Thymus (tissue), 11 donors: Measurements from ENCODE around the gene HIPK2. TPM values are rescaled to one million over a fixed set of nuclear protein-coding genes. Genes with fewer than 3 reads are reported as not detected.

Experiments used
- DNase-seq, 9 donors: peaks; one replicate each; pipeline ENCODE4 v3.0.0-alpha.2; 2013; ENCODE audit warnings: low spot score in 9 of 9, low read depth in 6 of 9, missing footprints in 1 of 9
- H3K27ac ChIP-seq, 2 donors: one replicate each; pipeline ENCODE4 v1.5.1; 2013; ENCODE audit warnings: control low read depth in 1 of 2, low read depth in 1 of 2, low read length in 1 of 2, mild to moderate bottlenecking in 1 of 2, moderate library complexity in 1 of 2
- H3K27me3 ChIP-seq, 2 donors: one replicate each; pipeline ENCODE4 v1.5.1; 2013; ENCODE audit warnings: low read length in 1 of 2; ENCODE audit not compliant: control insufficient read depth in 2 of 2, insufficient read depth in 1 of 2
- H3K36me3 ChIP-seq, 2 donors: one replicate each; pipeline ENCODE4 v1.5.1; 2013; ENCODE audit warnings: low read length in 1 of 2, mild to moderate bottlenecking in 1 of 2, moderate library complexity in 1 of 2; ENCODE audit not compliant: control insufficient read depth in 2 of 2, insufficient read depth in 2 of 2
- H3K4me1 ChIP-seq, 2 donors: one replicate each; pipeline ENCODE4 v1.5.1; 2013; ENCODE audit warnings: low read length in 2 of 2; ENCODE audit not compliant: control insufficient read depth in 2 of 2, insufficient read depth in 2 of 2
- H3K4me3 ChIP-seq, 2 donors: one replicate each; pipeline ENCODE4 v1.5.1; 2013; ENCODE audit warnings: low read length in 2 of 2, control low read depth in 1 of 2, mild to moderate bottlenecking in 1 of 2
- H3K9me3 ChIP-seq, 2 donors: one replicate each; pipeline ENCODE4 v1.5.1; 2013; ENCODE audit warnings: low read length in 1 of 2, mild to moderate bottlenecking in 1 of 2; ENCODE audit not compliant: control insufficient read depth in 2 of 2, insufficient read depth in 1 of 2
- WGBS: extraction: QIAGEN DNeasy Blood & Tissue Kit; methylation state at CpG from one replicate; pipeline ENCODE4 v1.1.7; 2013; 5-methylcytosine and 5-hydroxymethylcytosine counted together
- polyA plus RNA-seq: library from polyadenylated mRNA; stranded (reverse); fragments of 200-250 nt; gene quantifications from one replicate; pipeline ENCODE4 v1.2.3, GENCODE V29; 2013
- total RNA-seq: library from RNA; stranded (reverse); fragments of 120-200 nt; gene quantifications from one replicate; pipeline ENCODE4 v1.2.4, GENCODE V29; 2013
- donor health status: healthy.

Gene HIPK2
- total and polyA plus RNA-seq, 2 donors: 3.4 to 5.8 TPM

DNA sequence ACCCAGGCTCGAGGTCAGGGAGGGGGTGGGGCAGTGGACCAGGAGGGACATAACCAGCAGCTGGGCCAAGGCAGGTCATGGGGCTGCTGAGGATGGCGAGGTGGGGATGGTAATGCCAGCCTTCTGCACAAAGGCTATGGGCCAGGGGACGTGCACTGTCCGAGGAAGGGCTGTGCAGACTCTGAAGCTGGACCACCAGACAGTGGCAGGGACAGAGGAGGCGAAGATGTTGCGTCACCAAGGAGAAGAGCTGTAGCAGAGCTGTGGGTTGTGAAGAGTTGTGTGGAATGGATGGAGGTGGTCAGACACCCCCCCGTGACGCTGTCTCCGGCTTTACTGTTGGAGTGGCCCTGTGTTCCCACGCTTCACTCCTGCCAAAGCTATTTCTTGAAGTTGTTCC lies 252.6 kb downstream of the HIPK2 start:
- Histone ChIP-seq H3K4me3 (no peak overlapping the region), H3K36me3 (no peaks in the 10 kb centered on the region), H3K27me3 (peaks cover 29 to 51% of the 10 kb centered on the region in 2 donors), H3K9me3 (peaks cover 0 to 4% of the 10 kb centered on the region in 2 donors), H3K27ac (no peak overlapping the region), H3K4me1 (peaks cover 0 to 2% of the 10 kb centered on the region in 2 donors)
- WGBS: 98% methylated on average over 10 of the region's 10 CpGs
- no peak for DNase-seq

DNA sequence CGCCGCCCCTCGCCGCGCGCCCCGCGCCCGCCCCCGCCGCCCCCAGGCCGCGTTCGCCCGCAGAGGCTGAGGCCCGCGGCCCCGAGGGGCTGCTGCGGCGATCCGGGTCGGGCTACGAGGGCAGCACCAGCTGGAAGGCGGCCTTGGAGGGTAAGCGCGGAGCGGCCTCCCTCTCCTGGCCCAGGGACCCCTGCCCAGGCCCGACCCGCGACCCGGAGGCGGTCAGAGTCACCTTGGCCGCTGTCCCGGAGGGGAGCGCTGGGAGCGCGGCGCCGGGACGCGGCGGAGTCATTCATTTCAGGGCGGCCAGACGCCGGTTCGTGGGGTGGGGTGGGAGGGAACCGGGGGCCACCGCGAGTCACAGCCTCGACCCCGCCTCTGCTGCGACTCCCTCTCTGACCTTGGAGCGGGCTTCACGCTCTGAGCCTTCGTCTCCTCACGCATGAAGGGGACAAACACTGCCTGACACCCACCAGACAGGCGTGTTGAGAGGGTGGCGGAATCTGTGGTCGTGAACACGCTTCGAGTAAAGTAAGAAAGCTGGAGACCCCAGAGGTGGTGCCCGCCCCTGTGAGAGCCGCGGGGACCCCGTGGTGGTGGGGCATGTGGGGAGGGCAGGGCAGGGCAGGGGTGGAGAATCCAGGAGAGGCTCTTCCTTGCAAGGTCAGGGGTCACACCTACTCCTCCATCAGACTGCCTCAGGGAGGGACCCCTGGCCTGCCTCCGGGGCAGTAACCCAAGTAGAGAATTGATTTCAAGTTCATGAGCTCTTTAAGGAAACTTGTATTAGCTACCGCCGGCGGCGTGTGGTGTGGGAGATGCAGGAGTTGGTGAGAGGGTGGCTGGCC lies 253.6 kb downstream of the HIPK2 start:
- 31% methylated on average over 70 of the region's 70 CpGs for WGBS
- peak overlapping the region in 1 of 2 donors; percentile 35 for H3K4me3 ChIP-seq
- H3K9me3 ChIP-seq: peaks cover 0 to 4% of the 10 kb centered on the region in 2 donors
- peaks cover 29 to 51% of the 10 kb centered on the region in 2 donors for H3K27me3 ChIP-seq
- no peak for DNase-seq
- no peaks in the 10 kb centered on the region for H3K36me3 ChIP-seq
- H3K27ac ChIP-seq: no peak overlapping the region
- H3K4me1 ChIP-seq: peaks cover 0 to 2% of the 10 kb centered on the region in 2 donors

DNA sequence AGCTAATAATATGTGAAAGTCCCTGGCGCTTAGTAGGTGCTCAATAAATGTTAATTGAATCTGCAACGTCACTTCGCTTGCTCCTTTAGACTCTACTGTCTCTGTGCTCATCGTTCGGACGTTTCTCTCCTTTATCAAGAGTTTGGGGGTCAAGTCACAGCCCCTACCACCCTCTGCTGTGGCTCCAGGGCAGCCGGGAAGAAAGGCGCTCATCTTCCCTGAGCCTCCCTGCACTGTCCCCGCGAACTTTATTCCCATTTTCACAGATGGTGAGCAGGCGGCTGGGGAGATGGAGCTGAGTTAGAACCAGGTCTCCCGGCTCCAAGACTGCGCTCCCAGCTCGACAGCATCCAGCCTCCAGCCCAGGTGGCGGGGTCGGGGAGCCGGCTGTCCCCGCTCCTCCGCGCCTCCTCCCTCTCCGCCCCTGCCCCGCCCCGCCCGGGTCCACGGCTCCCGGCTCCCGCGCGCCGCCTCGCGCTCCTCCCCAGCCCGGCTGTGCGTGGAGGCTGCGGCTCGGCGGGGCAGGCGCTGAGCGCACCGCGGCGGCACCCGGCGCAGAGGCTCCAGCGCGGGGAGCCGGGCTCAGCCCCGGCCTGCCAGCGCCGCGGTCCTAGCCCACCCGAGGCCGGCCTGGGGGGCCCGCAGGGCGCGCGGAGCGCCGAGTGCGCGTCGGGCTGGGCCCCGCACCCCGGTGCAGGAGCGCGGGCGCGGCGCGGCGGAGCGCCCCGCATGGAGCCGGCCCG lies 254.4 kb downstream of the HIPK2 start, which contains the start of gene CLEC2L:
Gene CLEC2L, plus strand, starts transcription at position 487 of the 743 bp plus-strand sequence. Its CDS starts 243 bp downstream, at position 730.
- no peak within 1 kb of the TSS for H3K27ac ChIP-seq
- DNase-seq: no peak
- WGBS: 3% methylated on average over 75 of the region's 75 CpGs

DNA sequence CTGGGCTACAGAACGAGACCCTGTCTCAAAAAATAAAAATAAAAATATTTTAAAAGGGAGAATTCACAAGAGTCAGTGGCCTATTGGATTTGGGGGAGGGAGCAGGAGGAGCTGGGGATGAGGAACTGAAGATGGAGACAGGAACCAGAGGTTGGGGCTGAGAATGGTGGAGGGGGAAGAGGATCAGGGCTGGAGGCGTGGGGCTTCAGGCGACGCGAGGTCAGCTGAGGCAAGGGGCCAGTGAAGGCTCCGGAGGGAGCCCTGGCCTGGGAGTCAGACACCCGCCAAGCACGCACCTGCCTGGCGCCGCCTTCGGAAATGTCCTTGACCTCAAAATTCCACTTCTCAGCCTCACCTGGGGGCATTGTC lies 255.0 kb downstream of the HIPK2 start:
- WGBS: 31% methylated on average over 11 of the region's 11 CpGs
- Histone ChIP-seq H3K4me1 (peaks cover 0 to 2% of the 10 kb centered on the region in 2 donors), H3K9me3 (peaks cover 0 to 4% of the 10 kb centered on the region in 2 donors), H3K27me3 (peaks cover 29 to 51% of the 10 kb centered on the region in 2 donors), H3K36me3 (no peaks in the 10 kb centered on the region), H3K27ac (no peak overlapping the region), H3K4me3 (no peak overlapping the region)
- no peak for DNase-seq

More for the DNA sequence above, 254.4 kb downstream of the HIPK2 start, which contains the start of gene CLEC2L:
- peaks cover 29 to 51% of the 10 kb centered on the region in 2 donors for H3K27me3 ChIP-seq
- no peaks in the 10 kb centered on the region for H3K36me3 ChIP-seq
- peak within 1 kb of the TSS in 1 of 2 donors; percentile 35 for H3K4me3 ChIP-seq
- H3K4me1 ChIP-seq: peaks cover 0 to 2% of the 10 kb centered on the region in 2 donors
- H3K9me3 ChIP-seq: peaks cover 0 to 4% of the 10 kb centered on the region in 2 donors

DNA sequence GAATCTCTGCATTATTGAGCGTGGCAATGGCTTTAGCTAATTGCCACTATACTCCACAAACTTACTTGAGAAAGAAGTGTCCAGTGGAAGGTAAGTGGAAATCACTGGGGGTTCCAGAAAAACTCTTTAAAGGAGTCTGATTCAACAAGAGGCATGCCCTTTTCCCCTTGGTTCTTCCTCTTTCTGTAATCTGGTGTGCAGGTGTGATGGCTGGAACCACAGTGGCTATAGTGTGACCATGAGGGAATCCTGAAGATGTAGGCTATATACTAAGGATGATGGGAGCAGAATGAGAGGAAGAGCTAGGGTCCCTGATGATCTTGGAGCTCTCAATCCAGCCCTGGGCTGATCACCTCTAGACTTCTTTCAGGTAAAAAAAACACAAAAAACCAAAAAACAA lies 256.4 kb downstream of the HIPK2 start:
- no peak overlapping the region for H3K4me3 ChIP-seq
- H3K4me1 ChIP-seq: peaks cover 0 to 2% of the 10 kb centered on the region in 2 donors
- peaks cover 0 to 4% of the 10 kb centered on the region in 2 donors for H3K9me3 ChIP-seq
- H3K27me3 ChIP-seq: peaks cover 29 to 49% of the 10 kb centered on the region in 2 donors
- WGBS: 97% methylated on average over 1 of the region's 1 CpG
- no peak overlapping the region for H3K27ac ChIP-seq
- DNase-seq: no peak
- no peaks in the 10 kb centered on the region for H3K36me3 ChIP-seq

DNA sequence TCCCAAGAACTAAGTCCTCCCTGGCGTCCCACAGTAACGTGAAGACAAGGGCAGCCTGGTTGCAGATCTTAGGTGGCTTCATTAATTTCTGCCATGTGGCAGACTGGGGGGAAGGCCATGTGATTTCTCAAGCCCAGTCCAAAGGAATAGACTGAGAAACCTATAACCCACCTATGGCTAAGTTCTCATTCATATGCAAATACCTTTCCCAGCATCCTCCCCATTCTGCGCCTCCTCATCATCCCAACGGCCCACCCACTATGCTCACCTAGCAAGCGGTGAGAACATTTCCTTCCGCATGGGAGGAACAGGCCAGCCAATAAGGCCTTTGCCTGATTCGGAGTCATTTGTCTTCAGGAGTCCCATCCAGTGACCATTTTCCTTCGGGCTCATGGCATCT lies 262.5 kb downstream of the HIPK2 start:
- no peak for DNase-seq
- no peaks in the 10 kb centered on the region for H3K36me3 ChIP-seq
- no peaks in the 10 kb centered on the region for H3K9me3 ChIP-seq
- WGBS: 92% methylated on average over 8 of the region's 8 CpGs
- no peaks in the 10 kb centered on the region for H3K4me1 ChIP-seq
- no peaks in the 10 kb centered on the region for H3K27me3 ChIP-seq
- H3K27ac ChIP-seq: no peak overlapping the region
- no peak overlapping the region for H3K4me3 ChIP-seq

Other genes with a start within 250 kb of the HIPK2 start
- gene TBXAS1, start 51.3 kb upstream of the HIPK2 start, total RNA-seq: 15.3 TPM
- gene TBXAS1, start 51.3 kb upstream of the HIPK2 start, polyA plus RNA-seq: 16.3 TPM